Brain microvascular endothelial cell (primary cell): Measurements from ENCODE around the gene ADAM23.

Experiments used
- DNase-seq: peaks from one replicate; pipeline ENCODE4 v3.0.0-alpha.2; 2020
- H3K27ac ChIP-seq: fragments of 250-450 bp; sonication (Bioruptor Pico); 2 replicates; pipeline ENCODE4 v1.5.1; 2020; ENCODE audit warnings: mild to moderate bottlenecking, moderate library complexity
- H3K27me3 ChIP-seq: fragments of 250-450 bp; sonication (Bioruptor Pico); replicated peaks from 2 replicates; pipeline ENCODE4 v1.5.1; 2020; ENCODE audit warnings: mild to moderate bottlenecking
- H3K36me3 ChIP-seq: fragments of 250-450 bp; sonication (Bioruptor Pico); replicated peaks from 2 replicates; pipeline ENCODE4 v1.5.1; 2020; ENCODE audit warnings: mild to moderate bottlenecking
- H3K4me3 ChIP-seq: 2 replicates; pipeline ENCODE4 v1.5.1; 2011; ENCODE audit warnings: low read depth, mild to moderate bottlenecking, control low read depth, low read length, moderate library complexity
- in situ Hi-C: cut with HindIII; loops from 2 replicates; pipeline ENCODE4 v1.10.0; 2017; ENCODE audit warnings: low sequenced_read_pairs, low pct_ligation_motif_present
- TF ChIP-seq, protein P1 (sequence below): IDR thresholded peaks from 2 replicates; pipeline ENCODE4 v1.5.1; 2011; ENCODE audit warnings: low read depth, mild to moderate bottlenecking, moderate library complexity, low read length, control low read depth, inconsistent platforms; ENCODE audit errors: missing control alignments

ADAM23 gene

DNA sequence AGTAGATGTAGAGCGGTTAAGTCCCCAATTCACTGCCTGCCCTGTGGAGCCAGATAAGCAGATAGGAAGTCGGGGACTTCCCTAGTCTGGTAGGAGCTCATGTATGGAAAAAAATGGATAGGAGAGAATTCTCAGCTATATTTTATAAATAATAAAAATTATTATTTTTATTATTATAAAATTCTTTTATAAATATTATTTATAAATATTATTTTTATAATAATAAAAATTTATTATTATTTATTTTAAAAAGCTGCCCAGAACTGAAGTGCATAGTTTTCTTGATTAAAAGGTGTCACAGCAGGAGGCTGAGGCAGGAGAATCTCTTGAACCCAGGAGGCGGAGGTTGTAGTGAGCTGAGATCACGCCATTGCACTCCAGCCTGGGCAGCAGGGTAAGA lies 97.4 kb downstream of the ADAM23 start:
- H3K27me3 ChIP-seq = no peaks in the 10 kb centered on the region
- H3K27ac ChIP-seq = no peak overlapping the region
- no peak for DNase-seq
- H3K4me3 ChIP-seq = no peak overlapping the region
- in situ Hi-C loops = no loop called here
- TF ChIP-seq, protein P1, sequence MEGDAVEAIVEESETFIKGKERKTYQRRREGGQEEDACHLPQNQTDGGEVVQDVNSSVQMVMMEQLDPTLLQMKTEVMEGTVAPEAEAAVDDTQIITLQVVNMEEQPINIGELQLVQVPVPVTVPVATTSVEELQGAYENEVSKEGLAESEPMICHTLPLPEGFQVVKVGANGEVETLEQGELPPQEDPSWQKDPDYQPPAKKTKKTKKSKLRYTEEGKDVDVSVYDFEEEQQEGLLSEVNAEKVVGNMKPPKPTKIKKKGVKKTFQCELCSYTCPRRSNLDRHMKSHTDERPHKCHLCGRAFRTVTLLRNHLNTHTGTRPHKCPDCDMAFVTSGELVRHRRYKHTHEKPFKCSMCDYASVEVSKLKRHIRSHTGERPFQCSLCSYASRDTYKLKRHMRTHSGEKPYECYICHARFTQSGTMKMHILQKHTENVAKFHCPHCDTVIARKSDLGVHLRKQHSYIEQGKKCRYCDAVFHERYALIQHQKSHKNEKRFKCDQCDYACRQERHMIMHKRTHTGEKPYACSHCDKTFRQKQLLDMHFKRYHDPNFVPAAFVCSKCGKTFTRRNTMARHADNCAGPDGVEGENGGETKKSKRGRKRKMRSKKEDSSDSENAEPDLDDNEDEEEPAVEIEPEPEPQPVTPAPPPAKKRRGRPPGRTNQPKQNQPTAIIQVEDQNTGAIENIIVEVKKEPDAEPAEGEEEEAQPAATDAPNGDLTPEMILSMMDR = no peak
- no peaks in the 10 kb centered on the region for H3K36me3 ChIP-seq

DNA sequence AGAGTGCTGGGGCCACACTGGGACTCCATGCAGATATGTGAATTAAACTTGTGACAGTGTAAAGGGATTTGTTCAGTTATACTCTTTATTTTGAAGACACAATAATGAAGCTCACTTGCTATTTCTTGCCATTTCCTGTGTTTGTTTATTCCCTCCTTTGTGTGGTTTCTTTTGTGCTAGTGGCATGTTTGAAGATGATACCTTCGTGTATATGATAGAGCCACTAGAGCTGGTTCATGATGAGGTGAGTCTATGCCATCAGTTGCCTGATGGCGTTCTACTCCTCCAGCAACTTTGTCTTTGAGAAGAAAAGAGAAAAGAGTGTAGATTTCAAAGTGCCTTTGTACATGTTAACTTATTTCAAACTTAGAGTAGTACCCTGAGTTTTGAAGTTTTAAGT lies 99.7 kb downstream of the ADAM23 start:
- Histone ChIP-seq H3K27ac (no peak overlapping the region), H3K4me3 (no peak overlapping the region), H3K36me3 (no peaks in the 10 kb centered on the region), H3K27me3 (no peaks in the 10 kb centered on the region)
- TF ChIP-seq, protein P1 = no peak
- no peak for DNase-seq
- in situ Hi-C loops = no loop called here

DNA sequence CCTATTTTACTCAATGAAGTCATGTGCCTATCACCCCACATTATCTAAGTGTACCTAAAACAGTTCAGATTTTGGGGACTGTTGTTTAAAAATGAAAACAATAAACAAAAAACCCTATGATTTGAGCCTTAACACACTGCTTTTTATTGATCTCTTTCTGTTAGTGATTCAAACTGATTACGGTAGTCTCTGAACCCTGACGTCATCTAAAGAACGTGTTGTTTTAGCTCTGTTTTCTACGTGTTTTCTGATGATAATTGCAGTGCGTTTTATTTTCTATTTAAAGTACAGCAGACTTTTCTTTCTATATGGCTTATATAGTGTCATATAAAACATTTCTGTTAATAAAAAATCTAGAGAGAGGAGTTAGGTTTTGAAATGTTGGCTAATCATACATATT lies 105.1 kb downstream of the ADAM23 start:
- Histone ChIP-seq H3K4me3 (no peak overlapping the region), H3K27ac (no peak overlapping the region), H3K27me3 (no peaks in the 10 kb centered on the region), H3K36me3 (no peaks in the 10 kb centered on the region)
- DNase-seq = no peak
- TF ChIP-seq, protein P1 = no peak
- in situ Hi-C loops = no loop called here

DNA sequence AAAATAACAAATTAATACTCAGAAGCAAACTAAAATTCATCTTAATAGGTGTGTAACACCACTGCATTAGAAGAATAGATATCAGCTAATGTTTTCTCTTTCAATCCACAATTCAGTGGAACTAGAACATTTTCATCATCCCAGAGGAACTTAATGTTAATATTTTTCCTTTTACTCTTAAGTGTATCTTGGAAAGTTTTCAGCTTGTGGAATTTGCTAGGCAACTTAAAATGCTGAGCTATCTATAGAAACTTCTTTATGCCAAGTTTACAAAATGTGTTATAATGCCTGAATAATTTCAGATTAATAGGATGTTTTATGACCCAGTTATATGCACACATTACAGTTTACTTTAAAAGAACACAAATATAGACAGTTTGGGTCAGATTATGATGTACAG lies 112.4 kb downstream of the ADAM23 start:
- TF ChIP-seq, protein P1 = no peak
- Histone ChIP-seq H3K36me3 (no peaks in the 10 kb centered on the region), H3K27me3 (no peaks in the 10 kb centered on the region), H3K27ac (no peak overlapping the region), H3K4me3 (no peak overlapping the region)
- no peak for DNase-seq
- in situ Hi-C loops = no loop called here

DNA sequence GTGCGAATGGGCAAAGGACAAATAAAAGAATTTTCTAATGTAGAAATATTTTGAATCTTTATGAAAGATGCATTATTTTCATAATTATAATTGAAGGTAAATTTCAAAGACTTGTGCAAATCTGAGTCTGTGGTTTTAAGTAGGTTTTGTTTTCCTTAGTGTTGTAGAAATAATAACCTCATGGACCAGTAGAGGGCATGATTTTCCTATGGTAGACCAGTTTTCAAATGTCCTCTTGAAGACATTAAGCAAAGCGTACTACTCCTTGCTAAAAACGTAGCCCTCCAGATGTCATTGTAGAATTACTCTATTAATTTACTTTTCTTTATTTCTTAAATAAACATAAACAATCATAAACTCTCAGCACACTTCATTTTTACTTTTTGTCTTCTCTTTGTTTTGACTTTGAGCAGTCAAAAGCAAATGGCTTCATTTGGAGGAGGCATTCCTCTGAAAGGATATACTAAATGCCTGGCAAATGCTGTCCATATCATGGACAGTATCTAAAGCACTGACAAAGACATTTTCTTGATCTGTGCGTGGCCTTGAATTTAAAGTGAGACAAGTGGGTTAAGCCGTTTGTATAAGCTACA lies 113.1 kb downstream of the ADAM23 start:
- no peak overlapping the region for H3K4me3 ChIP-seq
- DNase-seq = no peak

More for the DNA sequence above, 113.1 kb downstream of the ADAM23 start:
- Histone ChIP-seq H3K27me3 (no peaks in the 10 kb centered on the region), H3K36me3 (no peaks in the 10 kb centered on the region), H3K27ac (no peak overlapping the region)
- in situ Hi-C loops = no loop called here
- TF ChIP-seq, protein P1 = peak; percentile 49
